ENCODE results near the gene NKAIN2.
"Not testable (repeated sequence)": the region's sequence is repeated elsewhere in the genome, so short reads cannot be mapped to it uniquely, and the experiment has no call there.

Gene NKAIN2

DNA sequence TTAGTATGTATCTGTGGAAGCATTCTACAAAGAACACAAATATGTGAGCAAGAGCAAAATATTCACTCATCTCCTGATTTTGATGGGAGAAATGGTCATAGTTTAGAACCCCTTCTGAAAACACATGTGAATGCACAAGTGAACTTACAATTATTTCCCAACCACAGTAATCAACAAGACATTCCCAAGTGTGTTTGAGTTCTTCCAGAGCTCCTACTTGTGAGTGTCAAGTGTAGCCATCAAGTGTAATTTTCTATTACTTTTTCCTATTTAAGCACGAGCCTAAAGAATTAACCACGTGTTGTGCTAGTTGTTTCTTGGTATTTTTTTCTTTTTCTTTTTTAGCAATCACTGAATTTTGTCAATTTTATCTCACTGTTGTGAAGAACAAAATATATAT is 402.3 kb downstream of the NKAIN2 start:
- DNase-seq (ENCODE audit: low read depth): no peak

DNA sequence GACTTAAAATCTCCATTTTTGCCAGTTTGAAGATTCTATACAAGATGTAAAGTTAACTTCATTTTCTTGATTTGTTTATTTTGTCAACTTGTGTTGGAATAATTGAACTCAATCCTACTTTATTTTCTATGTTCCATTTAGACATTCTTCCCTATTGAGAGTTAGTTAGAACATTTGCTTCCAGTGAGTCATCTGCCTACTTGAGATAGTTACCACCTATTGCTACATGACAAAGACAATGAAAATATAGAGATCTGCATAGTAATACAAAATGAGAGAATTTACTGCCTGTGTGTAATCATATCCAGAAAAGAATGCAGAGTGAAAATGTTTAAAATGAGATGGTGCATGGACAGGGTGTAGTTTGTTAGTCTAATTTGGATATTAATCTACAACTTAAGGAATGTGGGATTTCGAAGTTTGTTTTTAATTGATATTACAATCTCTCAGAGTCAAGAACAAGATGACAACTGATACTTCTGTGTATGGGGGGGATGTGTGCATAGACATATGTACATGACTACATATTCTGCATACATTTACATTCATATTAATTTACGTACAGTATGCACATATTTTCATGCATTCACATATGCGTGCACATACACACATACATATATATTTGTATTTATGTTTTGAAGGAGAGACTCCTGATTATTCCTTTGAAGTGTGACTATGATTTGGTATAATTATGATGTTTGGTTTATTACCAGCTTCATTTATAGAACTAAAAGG is 420.1 kb downstream of the NKAIN2 start:
- no peak for DNase-seq (ENCODE audit: low read depth)

DNA sequence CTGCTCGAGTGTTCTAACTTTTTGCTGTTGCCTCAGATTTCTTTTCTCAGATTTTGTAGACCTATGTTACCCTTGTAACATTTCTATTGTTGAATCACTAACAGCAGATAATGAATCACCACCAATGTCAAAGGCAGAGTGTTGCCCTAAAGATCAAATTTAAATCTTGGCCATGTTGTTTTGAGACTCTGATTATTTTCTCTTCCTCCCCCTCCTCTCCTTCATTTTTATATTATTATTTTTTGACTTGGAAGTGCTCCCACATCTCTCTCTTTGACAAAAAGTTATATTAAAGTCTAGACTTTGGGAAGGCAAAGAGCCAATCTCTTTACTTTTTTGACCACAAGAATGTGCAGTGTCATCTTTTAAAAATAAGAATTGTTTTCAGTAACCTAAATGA is 422.7 kb downstream of the NKAIN2 start:
- no peak for DNase-seq (ENCODE audit: low read depth)

DNA sequence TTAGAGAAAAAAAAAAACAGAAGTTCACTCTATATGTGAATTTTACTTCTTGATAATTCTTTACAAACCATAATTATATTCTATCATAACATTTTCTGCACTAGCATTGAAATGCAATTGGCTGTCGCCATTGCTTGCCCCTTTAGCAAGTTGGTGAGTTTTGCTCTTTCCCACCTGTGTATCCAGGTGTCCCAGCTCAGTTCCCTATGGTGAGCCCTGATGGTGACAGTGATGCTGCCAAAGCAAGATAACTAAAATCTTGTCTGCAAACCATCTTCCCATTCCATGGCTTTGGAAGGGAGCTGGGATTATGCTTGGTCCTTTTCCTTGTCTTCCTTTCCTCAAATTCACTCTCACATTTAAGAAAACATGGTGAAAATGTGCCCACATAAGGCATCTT is 429.6 kb downstream of the NKAIN2 start:
- DNase-seq (ENCODE audit: low read depth): no peak

DNA sequence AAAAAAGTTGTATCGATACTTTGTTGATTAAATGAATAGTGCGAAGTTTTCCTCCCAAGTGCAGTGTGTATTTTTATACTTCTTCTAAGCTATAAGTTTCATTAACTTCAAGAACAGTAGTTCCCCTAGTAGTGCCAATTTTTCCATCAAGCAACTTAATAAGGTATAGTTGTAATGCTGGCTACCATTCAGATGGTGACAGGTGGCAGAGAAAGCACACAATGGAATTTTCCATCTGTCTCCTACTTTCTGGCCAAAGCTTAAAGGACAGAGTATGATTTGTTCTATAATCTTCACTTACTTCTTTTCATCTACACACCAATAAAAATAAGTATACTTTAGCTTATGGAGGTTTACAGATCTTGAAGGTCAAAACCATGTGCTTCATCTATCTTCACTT is 431.1 kb downstream of the NKAIN2 start:
- DNase-seq (ENCODE audit: low read depth): no peak

DNA sequence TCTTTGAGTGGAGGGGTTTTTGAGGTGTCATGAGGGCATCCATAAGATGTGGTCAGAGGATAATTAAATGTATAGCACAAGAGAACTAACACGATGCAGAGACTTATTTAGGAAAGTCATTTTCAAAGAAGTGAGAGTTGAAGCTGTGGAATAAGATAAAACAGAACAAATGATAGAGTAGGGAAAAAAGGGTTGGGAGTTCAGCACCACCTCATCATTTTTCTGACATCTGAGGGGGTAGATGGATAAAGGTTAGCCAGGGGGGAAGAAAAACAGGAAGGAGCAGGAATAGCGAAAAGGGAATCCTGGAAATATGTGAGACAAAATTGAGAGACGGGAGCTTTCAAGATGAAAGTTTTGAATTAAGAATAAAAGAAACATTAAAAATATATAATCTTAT is 434.2 kb downstream of the NKAIN2 start:
- DNase-seq (ENCODE audit: low read depth): no peak

DNA sequence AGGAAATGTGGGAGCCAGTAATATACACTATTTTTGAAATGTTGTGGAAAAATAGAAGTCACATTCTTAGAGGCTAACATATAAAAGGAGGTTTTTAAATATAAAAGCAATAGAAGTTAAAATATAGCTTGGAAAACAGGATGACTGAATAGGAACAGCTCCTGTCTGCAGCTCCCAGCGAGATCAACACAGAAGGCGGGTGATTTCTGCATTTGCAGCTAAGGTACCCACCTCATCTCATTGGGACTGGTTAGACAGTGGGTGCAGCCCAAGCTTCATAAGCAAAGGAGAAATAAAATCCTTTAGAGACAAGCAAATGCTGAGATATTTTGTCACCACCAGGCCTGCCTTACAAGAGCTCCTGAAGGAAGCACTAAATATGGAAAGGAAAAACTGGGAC is 434.7 kb downstream of the NKAIN2 start:
- DNase-seq (ENCODE audit: low read depth): not testable (repeated sequence)

DNA sequence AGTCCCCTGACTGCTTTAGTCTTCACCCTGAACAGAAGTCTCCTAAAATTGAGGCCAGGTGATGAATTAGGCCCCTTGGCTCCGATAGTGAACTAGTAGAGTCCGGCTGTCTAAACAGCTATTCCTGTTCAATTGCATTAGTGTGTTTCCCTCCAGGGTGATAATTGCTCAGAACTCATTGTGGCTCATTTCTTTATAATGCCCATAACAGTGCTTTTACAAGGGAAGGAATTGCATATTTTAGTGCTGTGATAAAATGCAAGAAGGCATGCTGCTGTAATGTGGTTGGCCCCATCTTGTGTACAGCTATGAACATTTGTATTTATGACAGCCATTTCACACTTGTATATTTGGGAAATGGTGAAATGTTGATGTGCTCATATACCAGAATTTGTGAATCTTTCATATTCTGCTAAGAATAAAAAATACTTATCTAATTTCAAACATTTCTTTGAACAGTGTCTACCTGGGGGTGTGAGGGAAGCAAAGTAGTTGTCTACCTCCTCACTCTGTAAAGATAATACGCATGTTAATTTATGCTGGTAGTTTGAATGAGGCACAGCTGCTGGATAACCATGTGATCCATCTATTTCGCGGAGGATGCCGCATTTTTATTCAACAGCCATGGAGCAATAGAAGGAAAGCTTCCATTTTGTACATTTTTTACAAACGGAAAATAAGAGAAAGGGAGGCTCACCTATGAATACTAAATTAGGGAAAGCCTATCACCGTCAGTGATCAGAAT is 451.4 kb downstream of the NKAIN2 start:
- DNase-seq (ENCODE audit: low read depth): no peak

DNA sequence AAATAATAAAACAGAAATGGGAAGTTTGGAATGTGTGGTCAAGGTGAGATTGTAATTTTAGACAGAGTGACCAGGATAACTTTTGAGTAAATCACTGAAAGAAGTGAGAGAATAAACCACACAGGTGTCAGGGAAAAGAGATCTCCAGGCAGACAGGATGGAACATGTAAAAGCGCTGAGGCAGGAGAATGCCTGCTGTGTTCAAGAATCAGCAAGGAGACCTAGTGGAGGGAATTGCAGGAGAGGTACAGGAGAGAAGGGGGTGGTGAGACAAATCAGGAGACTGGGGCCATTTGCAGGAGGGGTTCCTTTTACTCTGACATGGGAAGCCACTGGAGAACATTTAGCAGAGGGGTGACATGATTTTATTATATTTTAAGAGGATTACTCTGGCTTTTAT is 456.7 kb downstream of the NKAIN2 start:
- no peak for DNase-seq (ENCODE audit: low read depth)

DNA sequence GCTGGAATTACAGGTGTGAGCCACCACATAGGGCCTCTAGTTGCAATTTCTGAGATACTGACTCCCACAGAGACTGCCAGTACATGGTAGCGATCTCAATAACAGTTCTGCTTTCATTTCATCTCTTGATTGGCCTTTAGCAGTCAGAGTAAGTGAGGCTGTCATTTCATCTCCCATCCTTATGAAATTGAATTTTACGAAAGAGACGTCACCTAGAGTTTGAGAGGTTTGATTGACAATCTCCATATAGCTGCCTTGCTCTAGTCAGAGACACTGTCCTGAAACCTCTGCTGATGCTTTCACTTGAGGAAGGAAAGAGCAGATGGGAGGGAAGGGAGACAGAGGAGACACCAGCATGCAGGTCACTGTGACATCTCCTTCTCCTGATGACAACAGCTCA is 466.1 kb downstream of the NKAIN2 start:
- DNase-seq (ENCODE audit: low read depth): no peak

DNA sequence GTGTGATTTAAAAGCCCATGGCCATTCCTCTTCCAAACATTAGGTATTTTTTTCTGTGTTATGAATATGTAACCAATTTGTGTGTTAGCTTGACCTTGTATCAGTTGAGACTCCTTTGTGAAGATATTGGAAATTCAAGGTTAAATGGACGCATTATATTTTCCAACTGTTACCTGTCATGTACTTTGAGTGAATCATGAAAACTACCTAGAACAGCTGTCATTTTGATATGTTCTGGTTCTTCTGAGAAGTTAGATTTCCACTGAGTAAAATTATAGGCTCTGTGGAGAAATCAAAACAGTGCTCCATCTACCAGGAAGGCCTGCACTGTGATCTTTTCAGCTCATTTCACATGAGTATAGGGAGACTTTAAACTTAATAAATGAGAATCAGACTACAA is 470.0 kb downstream of the NKAIN2 start:
- no peak for DNase-seq (ENCODE audit: low read depth)

DNA sequence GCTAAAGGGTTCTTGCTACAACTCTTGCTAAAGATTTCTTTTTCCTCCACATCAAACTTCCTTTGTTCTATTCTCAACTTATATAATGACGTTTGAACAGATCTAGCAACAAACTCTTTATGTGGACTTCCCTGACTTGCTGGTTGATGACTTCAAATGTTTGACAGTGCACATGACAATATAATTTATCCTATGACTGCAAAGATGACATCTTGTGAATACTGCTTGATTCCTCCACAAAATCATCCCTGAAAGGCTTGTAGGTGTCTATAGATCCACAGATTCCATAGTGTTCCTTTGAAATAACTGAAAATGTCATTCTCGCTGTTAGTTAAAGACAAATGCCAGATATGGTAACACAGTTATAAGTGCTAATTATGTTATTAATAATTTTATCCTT is 478.9 kb downstream of the NKAIN2 start:
- DNase-seq (ENCODE audit: low read depth): no peak

DNA sequence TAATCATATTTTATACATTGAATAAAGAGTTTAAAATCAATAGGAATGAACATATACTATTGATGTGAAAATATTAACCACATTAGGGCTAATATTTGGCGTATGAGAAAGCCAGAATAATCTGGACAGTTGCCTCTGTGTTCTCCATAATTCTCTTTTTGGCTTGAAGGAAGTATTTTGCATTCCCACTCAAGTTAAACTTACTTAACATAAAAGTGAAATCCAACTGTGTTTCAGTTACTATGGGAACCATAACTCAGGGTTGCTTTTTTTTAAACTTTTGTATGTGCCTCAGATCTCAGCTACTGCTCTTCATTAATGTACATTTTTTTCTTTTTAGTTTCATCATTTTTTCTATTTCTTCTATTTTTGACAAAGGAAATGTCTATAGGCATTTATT is 479.8 kb downstream of the NKAIN2 start:
- DNase-seq (ENCODE audit: low read depth): no peak

DNA sequence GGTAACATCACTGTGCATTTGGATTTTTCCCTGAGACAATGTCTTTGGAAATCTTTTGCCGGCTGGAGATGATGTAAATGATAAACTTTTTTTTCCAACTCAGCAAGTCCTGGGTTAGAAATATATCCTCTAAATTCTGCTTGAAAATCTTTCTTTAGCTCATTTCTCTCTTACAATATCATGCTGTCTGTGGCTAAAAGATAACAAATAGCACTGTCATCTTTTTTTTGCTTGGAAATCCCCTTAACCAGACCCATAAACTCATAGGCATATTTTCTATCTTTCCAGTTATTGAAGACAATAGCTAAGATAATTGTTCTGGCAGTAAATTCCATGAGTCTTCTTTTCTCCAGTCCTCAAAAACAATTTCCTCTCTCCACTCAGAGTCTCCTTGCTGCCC is 481.5 kb downstream of the NKAIN2 start:
- no peak for DNase-seq (ENCODE audit: low read depth)

DNA sequence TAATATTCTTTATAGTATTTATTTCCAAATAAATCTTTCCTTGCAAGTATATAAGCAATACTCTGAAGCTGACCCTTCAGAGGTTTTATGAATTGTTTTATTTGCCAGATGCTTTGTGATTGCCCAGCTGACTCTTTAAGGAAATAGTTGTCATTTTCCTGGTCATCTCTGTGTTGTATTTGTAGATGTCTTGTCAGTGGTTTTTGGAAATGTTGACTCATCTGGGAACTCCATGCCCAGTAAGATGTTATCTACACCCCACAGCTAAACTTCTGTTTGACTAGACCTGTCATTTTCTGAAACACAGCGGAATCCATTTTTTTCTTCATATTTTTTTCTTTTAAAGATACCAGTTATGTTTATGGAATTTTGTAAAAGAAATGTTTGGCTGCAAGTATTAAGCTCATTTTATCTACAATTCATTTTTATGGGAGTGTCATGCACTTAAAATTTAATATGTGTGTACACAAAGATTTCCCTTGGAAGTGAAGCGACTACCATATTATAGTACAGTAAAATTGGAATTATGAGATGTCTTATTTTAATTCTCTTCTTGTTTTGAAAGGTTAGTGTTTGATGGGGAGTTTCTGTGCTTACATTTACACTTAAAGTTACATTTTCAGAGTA is 491.0 kb downstream of the NKAIN2 start:
- no peak for DNase-seq (ENCODE audit: low read depth)

DNA sequence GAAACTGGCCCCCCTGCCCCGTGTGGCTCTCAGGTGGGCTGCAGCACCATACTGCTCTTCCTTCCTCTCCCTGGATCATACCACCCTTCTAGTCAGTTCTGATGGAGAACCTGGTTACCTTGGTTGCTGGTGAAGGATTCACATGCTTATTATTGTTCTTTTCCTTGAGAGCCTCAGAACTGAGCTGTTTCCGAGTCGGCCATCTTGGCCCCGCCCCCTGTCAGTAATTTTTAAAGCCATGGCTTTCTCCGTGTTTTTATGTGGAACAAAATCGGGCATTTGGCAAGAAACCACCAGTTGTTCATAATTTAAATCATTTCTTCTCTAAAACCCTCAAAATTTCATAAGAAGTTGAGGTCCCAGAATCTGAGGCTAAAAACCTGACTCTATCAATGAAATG is 493.8 kb downstream of the NKAIN2 start:
- DNase-seq (ENCODE audit: low read depth): no peak

DNA sequence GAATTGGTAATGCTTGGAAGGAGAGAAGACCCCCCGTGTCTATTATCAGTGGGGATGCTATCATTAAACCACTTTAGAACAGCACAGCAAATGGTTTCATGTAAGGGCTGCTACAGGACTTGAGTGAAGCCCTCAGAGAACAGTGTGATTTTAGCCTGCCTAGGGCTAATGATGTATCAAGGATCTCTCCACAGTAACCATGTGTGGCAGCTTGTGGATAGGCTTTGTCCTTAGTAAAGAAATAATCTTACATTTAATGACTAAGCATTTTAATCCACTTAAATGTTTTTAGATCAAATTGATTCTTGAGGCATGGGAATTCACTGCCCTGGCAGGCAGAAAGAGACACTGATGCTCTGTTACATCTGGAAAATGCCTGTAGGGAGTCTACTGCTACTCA is 495.1 kb downstream of the NKAIN2 start:
- DNase-seq (ENCODE audit: low read depth): no peak

DNA sequence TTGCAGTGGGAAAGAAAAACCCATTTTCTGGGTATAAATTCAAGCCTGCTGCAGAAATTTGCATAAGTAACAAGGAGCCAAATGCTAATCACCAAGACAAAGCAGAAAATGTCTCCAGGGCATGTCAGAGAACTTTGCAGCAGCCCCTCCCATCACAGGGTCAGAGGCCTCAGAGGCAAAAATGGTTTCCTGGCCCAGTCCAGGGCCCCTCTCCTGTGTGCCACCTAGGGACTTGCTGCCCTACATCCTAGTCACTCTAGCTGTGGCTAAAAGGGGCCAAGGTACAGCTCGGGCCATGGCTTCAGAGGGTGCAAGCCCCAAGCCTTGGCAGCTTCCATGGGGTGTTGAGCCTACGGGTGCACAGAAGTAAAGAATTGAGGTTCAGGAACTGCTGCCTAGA is 497.2 kb downstream of the NKAIN2 start:
- not testable (repeated sequence) for DNase-seq (ENCODE audit: low read depth)

DNA sequence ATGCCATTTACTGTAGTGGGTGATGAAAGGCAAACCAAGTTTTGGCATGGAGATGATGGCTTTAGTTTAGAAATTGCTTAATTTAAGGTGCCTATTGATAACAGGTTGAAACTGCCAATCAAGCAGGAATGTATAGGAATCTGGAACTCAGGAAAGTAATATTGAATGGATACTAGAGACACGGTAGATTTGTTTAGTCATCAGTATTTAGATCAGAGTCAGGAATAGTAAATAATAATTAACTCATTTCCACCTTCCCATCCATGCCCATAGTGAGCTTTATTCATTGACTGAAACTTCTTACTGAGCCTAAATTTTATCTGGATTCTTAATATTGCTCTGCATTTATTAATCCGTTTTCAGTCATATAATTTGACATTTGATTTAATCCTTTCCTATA is 500.3 kb downstream of the NKAIN2 start:
- no peak for DNase-seq (ENCODE audit: low read depth)

DNA sequence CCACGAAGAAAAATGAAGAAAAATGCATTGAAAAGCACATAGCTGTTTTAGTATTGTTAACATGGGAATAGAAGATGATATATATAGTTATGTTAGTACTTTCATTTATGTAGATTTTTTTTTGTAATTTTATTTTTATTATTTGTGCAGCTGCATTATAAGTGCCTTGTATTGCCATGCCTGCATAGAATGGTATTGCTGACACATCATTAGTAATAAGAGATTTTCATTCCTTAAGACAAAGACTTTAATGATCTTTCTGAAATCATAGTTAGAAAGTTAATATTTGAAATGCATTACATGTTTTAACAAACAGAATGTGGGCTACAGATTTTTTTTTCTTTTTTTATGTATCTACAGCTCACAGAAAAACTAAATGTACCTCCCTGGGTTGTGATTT is 506.5 kb downstream of the NKAIN2 start:
- no peak for DNase-seq (ENCODE audit: low read depth)

DNA sequence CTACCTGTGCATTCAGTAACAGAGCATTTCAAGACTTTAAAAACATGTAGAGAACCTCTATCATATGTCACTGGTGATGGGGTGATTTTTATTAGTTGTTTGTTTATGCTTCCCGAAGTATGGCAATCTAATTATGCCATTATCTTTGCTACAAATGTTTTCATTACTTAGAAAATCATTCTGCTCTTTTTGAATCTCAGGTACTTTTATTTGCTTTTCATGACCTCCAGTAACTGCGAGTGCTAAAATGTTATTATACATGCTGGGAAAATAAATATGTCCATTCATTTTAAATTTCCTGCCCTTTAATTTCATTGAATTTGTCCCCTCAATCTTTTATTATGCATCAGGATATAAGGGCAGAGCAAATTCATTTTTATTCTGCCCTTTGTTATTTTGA is 515.7 kb downstream of the NKAIN2 start:
- DNase-seq (ENCODE audit: low read depth): no peak

DNA sequence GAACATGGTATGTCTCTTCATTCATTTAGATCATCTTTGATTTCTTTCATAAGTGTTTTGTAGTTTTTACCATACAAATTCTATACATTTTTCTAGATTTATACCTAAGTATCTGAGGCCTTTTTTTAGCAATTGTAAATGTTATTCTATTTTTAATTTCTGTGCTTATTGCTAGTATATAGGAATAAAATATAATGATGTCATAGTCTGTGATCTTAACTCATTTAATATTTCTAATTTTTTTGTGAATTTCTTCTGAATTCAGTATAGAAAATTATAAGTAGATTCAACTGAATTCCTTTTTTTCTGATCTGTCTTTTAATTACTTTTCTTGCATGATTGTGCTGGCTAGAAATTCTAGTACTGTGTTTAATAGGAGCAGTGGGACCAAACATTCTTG is 520.6 kb downstream of the NKAIN2 start:
- no peak for DNase-seq (ENCODE audit: low read depth)

DNA sequence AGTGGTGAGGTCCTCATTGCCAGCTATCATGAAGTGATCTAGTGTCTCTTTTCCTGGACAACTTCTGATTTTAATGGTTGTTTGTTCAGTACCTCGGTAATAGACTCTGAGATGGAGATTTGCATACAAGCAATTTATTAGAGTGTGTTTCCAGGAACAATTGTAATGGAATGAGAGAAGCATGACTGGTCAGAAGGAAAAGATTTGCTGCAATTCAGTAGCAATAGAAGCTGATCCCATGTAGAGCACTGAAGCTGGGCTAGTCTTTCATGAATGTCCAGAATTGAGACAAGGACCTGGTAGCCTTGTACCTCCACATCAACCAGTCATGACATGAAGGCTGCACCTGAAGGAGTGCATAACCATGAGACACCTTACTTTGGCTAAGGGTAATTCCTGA is 526.5 kb downstream of the NKAIN2 start:
- no peak for DNase-seq (ENCODE audit: low read depth)

DNA sequence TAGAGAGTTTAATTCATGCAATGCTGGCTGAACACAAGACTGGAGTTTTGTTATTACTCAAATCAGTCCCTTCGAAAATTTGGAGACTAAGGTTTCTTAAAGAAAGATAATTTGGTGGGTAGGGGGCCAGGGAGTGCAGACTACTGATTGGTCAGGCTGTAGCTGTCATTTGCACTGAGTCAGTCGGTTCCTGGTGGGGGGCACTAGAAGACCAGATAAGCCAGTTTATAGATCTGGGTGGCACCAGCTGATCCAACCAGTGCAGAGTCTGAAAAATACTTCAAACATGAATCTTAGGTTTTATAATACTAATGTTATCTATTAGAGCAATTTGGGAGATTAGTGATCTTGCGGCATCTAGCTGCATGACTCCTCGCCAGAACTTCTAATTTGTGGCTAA is 530.7 kb downstream of the NKAIN2 start:
- DNase-seq (ENCODE audit: low read depth): no peak

Data from CMK (cell line).